ENCODE measurements around the gene IDUA. TPM values are rescaled to one million over a fixed set of nuclear protein-coding genes. Genes with fewer than 3 reads are reported as not detected.

The IDUA gene
- total and polyA plus RNA-seq, 10 of the 15 experiments (the other 5 are each of a cell fraction or from before 2014, with no cell fraction given) = 0.05 to 7.6 (median 1.4) TPM; not detected in 1

GRCh38 chr4:960636-961350, 26.1 kb upstream of the IDUA start (continued):
- TF ChIP-seq, protein P1, sequence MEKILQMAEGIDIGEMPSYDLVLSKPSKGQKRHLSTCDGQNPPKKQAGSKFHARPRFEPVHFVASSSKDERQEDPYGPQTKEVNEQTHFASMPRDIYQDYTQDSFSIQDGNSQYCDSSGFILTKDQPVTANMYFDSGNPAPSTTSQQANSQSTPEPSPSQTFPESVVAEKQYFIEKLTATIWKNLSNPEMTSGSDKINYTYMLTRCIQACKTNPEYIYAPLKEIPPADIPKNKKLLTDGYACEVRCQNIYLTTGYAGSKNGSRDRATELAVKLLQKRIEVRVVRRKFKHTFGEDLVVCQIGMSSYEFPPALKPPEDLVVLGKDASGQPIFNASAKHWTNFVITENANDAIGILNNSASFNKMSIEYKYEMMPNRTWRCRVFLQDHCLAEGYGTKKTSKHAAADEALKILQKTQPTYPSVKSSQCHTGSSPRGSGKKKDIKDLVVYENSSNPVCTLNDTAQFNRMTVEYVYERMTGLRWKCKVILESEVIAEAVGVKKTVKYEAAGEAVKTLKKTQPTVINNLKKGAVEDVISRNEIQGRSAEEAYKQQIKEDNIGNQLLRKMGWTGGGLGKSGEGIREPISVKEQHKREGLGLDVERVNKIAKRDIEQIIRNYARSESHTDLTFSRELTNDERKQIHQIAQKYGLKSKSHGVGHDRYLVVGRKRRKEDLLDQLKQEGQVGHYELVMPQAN (conservative IDR thresholded peaks at IDR 0.05) = no peak

GRCh38 chr4:961351-962230, 25.3 kb upstream of the IDUA start:
- no peaks in the 10 kb centered on the region for H3K27me3 ChIP-seq (replicated peaks in 1 of 2; ENCODE audit: control insufficient read depth in 2 of 2, insufficient read depth in 2 of 2, low read length in 1 of 2)
- intact Hi-C loops (cut with micrococcal nuclease; ENCODE audit: unreplicated experiment) (no loop called here), in situ Hi-C loops (cut with MboI) (no loop called here)
- H4K20me1 ChIP-seq (ENCODE audit: control insufficient read depth, insufficient read depth) = no peaks in the 10 kb centered on the region
- DNase-seq (ENCODE audit: low read depth, low spot score) (no peak), ATAC-seq (no peak), FAIRE-seq (no peak)
- H3K4me2 ChIP-seq (ENCODE audit: control insufficient read depth, insufficient read depth) = no peak overlapping the region
- no peak overlapping the region for H3K4me3 ChIP-seq
- H2AFZ ChIP-seq (ENCODE audit: control insufficient read depth, low read depth, low read length) = no peak overlapping the region
- ChIA-PET SMC1A (ENCODE audit: uncharacterized antibody, unreplicated experiment) (no interaction called here), CTCF (no interaction called here), POLR2A (no interaction called here), RAD21 (ENCODE audit: unreplicated experiment) (no interaction called here)
- no peaks in the 10 kb centered on the region; a peak in 1 of 4 replicates for H3K36me3 ChIP-seq (ENCODE audit: control insufficient read depth in 2 of 2, insufficient read depth in 2 of 2, low read length in 1 of 2)
- 63% methylated on average over 46 of the region's 52 CpGs for WGBS (ENCODE audit: insufficient coverage, insufficient replicate concordance, low lambda C conversion rate, missing lambda C conversion rate)
- no peaks in the 10 kb centered on the region for H3K9me3 ChIP-seq (replicated peaks; ENCODE audit: control insufficient read depth, insufficient read depth, low read length)
- TF ChIP-seq FOS (IDR thresholded peaks at IDR 0.05; ENCODE audit: borderline replicate concordance, extremely low read depth, insufficient read length) (no peak), IKZF2 (IDR thresholded peaks at IDR 0.05) (no peak), ESRRA (IDR thresholded peaks at IDR 0.05; ENCODE audit: low read length) (no peak), MYB (IDR thresholded peaks at IDR 0.05; ENCODE audit: borderline replicate concordance, low read depth, low read length) (no peak), ZNF384 (IDR thresholded peaks at IDR 0.05; ENCODE audit: borderline replicate concordance, low read depth, low read length) (no peak), POLR2A (IDR thresholded peaks at IDR 0.05; ENCODE audit: low read depth, low read length) (no peak), WRNIP1 (IDR thresholded peaks at IDR 0.05; ENCODE audit: borderline replicate concordance, low read depth, low read length) (no peak), HDGF (IDR thresholded peaks at IDR 0.05) (no peak)
- BruUV-seq (replicated peaks) = no TSS peak
- no peak overlapping the region for H3K27ac ChIP-seq (ENCODE audit: control insufficient read depth, insufficient read depth)
- no peaks in the 10 kb centered on the region for H3K79me2 ChIP-seq (ENCODE audit: control insufficient read depth, insufficient read depth, low read length)
- H3K4me1 ChIP-seq (ENCODE audit: control insufficient read depth, insufficient read depth, low read length) = no peaks in the 10 kb centered on the region
- no peak overlapping the region for H3K9ac ChIP-seq (ENCODE audit: control insufficient read depth, insufficient read depth, low read length)

Data from GM12878 (cell line).